NCI-H748 treated with DMSO at 0.1 percent for 48 hours (cell line): ENCODE data around the gene RPS24.

ENCODE experiments used
- DNase-seq: peaks from one replicate; lab custom pipeline; 2025; lab: John Stamatoyannopoulos, UW

RPS24 gene

GRCh38 chr10:78028438-78029268 lies 5.0 kb upstream of the RPS24 start:
- no peak for DNase-seq

- peak; percentile 80 for DNase-seq
Observed at GRCh38 chr10:78029269-78030226, 4.1 kb upstream of the RPS24 start, which contains the start of gene POLR3A. Gene POLR3A, minus strand, starts transcription at chr10:78029515. Its CDS starts 108 bp downstream, at chr10:78029407.

GRCh38 chr10:78033387-78033636 lies 351 bp upstream of the RPS24 start:
- DNase-seq: no peak

- no peak for DNase-seq
Observed at GRCh38 chr10:78035025-78035424, 1.4 kb downstream of the RPS24 start.

- no peak for DNase-seq
Observed at GRCh38 chr10:78035437-78035836, 1.8 kb downstream of the RPS24 start.

GRCh38 chr10:78035933-78036583 lies 2.4 kb downstream of the RPS24 start:
- no peak for DNase-seq

GRCh38 chr10:78038105-78038504 lies 4.4 kb downstream of the RPS24 start:
- no peak for DNase-seq

- no peak for DNase-seq
Observed at GRCh38 chr10:78038791-78039547, 5.3 kb downstream of the RPS24 start.

GRCh38 chr10:78039743-78040142 lies 6.1 kb downstream of the RPS24 start:
- no peak for DNase-seq

- DNase-seq: no peak
Observed at GRCh38 chr10:78041170-78042057, 7.8 kb downstream of the RPS24 start.

- DNase-seq: no peak
Observed at GRCh38 chr10:78042058-78042751, 8.5 kb downstream of the RPS24 start.

- DNase-seq: no peak
Observed at GRCh38 chr10:78042752-78043104, 9.1 kb downstream of the RPS24 start.

- DNase-seq: no peak
Observed at GRCh38 chr10:78044179-78044578, 10.5 kb downstream of the RPS24 start.

GRCh38 chr10:78044699-78045098 lies 11.0 kb downstream of the RPS24 start:
- DNase-seq: no peak

GRCh38 chr10:78045237-78045636 lies 11.6 kb downstream of the RPS24 start:
- no peak for DNase-seq

- no peak for DNase-seq
Observed at GRCh38 chr10:78045856-78046255, 12.2 kb downstream of the RPS24 start.

GRCh38 chr10:78046711-78047269 lies 13.1 kb downstream of the RPS24 start:
- DNase-seq: no peak

GRCh38 chr10:78047314-78047891 lies 13.7 kb downstream of the RPS24 start:
- DNase-seq: peak; percentile 49

- DNase-seq: no peak
Observed at GRCh38 chr10:78049851-78050250, 16.2 kb downstream of the RPS24 start.
